Endothelial cell of umbilical vein (primary cell): ENCODE results near the gene MANF. TPM values are rescaled to one million over a fixed set of nuclear protein-coding genes. Genes with fewer than 3 reads are reported as not detected.

Experiments
- BruUV-seq: library from RNA; stranded (reverse); fragments of 400-500 nt; replicated peaks from 2 replicates; lab custom pipeline; 2021; lab: Mats Ljungman, UMichigan
- CTCF ChIA-PET: fragments of 300-600, 350-600 bp; sonication (Branson Sonifier 250); formaldehyde crosslinking; loops from one replicate; lab custom pipeline; 2021; ENCODE audit warnings: antibody characterized with exemption, inconsistent platforms; lab: Charles Lee
- POLR2A ChIA-PET: fragments of 300-600, 350-600 bp; sonication (Branson Sonifier 250); formaldehyde crosslinking; loops from one replicate; lab custom pipeline; 2021; ENCODE audit warnings: antibody characterized with exemption, inconsistent platforms; lab: Charles Lee
- DNase-seq: peaks from one replicate; pipeline ENCODE4 v3.0.0-alpha.2; 2011; ENCODE audit warnings: low read depth, low spot score
- FAIRE-seq: peaks from 2 replicates; lab custom pipeline; 2011; peaks lifted over from hg19 to GRCh38; lab: Jason Lieb, UNC
- H2AFZ ChIP-seq: 2 replicates; pipeline ENCODE4 v1.6.0; 2012; ENCODE audit warnings: low read depth, low read length, control low read depth, inconsistent platforms
- H3K27ac ChIP-seq: 2 replicates; pipeline ENCODE4 v1.5.1; 2011; ENCODE audit warnings: low read depth, mild to moderate bottlenecking, control low read depth, low read length, moderate library complexity; ENCODE audit not compliant: insufficient read depth
- H3K27me3 ChIP-seq, 2 experiments: 2 replicates each; pipeline versions ENCODE4 v1.6.0 to v1.6.1; 2011; ENCODE audit warnings: low read length in 2 of 2, mixed read lengths in 1 of 2; ENCODE audit not compliant: control insufficient read depth in 2 of 2, insufficient read depth in 2 of 2
- H3K36me3 ChIP-seq, 2 experiments: 2 replicates in 1 of 2; 3 replicates in 1 of 2; pipeline ENCODE4 v1.5.1; 2011; ENCODE audit warnings: low read length in 2 of 2, mild to moderate bottlenecking in 1 of 2, moderate library complexity in 1 of 2; ENCODE audit not compliant: control insufficient read depth in 2 of 2, insufficient read depth in 2 of 2; ENCODE audit errors: extremely low read depth in 1 of 2
- H3K4me1 ChIP-seq: 3 replicates; pipeline ENCODE4 v1.5.1; 2011; ENCODE audit warnings: mild to moderate bottlenecking, low read length; ENCODE audit not compliant: control insufficient read depth, insufficient read depth; ENCODE audit errors: extremely low read depth
- H3K4me2 ChIP-seq: 2 replicates; pipeline ENCODE4 v1.6.1; 2011; ENCODE audit warnings: low read length, control low read depth, mixed read lengths; ENCODE audit not compliant: insufficient read depth
- H3K4me3 ChIP-seq, 3 experiments: fragments of 200-600 bp in 1 of 3; sonication (generic), shearing (Covaris generic) in 1 of 3; replicated peaks in 1 of 3; 2 replicates each; pipeline ENCODE4 v1.5.1; 2011 to 2016; ENCODE audit warnings: control low read depth in 3 of 3, low read length in 3 of 3, mild to moderate bottlenecking in 2 of 3, inconsistent platforms in 1 of 3, low read depth in 1 of 3, moderate library complexity in 1 of 3; ENCODE audit not compliant: insufficient read depth in 1 of 3
- H3K79me2 ChIP-seq: 2 replicates; pipeline ENCODE4 v1.6.0; 2012; ENCODE audit warnings: low read length, inconsistent platforms; ENCODE audit not compliant: control insufficient read depth, insufficient read depth
- H3K9ac ChIP-seq: replicated peaks from 2 replicates; pipeline ENCODE3; 2011; ENCODE audit warnings: low read length, control low read depth; ENCODE audit not compliant: insufficient read depth; ENCODE audit errors: extremely low read depth
- H3K9me1 ChIP-seq: replicated peaks from 3 replicates; pipeline ENCODE4 v1.6.0; 2011; ENCODE audit warnings: mild to moderate bottlenecking, low read length; ENCODE audit not compliant: control insufficient read depth, insufficient read depth; ENCODE audit errors: extremely low read depth
- H3K9me3 ChIP-seq: replicated peaks from 2 replicates; pipeline ENCODE4 v1.5.1; 2012; ENCODE audit warnings: low read length, inconsistent platforms; ENCODE audit not compliant: control insufficient read depth, insufficient read depth
- H4K20me1 ChIP-seq: replicated peaks from 2 replicates; pipeline ENCODE3; 2011; ENCODE audit warnings: mild to moderate bottlenecking, low read length; ENCODE audit not compliant: control insufficient read depth, insufficient read depth; ENCODE audit errors: extremely low read depth
- EZH2 ChIP-seq: IDR thresholded peaks from 2 replicates; pipeline ENCODE4 v1.6.1; 2012; ENCODE audit warnings: borderline replicate concordance, low read depth, mild to moderate bottlenecking, moderate library complexity, low read length, inconsistent platforms; ENCODE audit not compliant: severe bottlenecking
- FOS ChIP-seq: IDR thresholded peaks from 2 replicates; pipeline ENCODE4 v1.6.1; 2011; ENCODE audit warnings: mild to moderate bottlenecking, low read length, moderate library complexity, borderline replicate concordance; ENCODE audit not compliant: insufficient read depth
- GATA2 ChIP-seq: IDR thresholded peaks from 2 replicates; pipeline ENCODE4 v1.7.0; 2011; ENCODE audit warnings: low read depth, mild to moderate bottlenecking, moderate library complexity, mixed read lengths, low read length; ENCODE audit not compliant: insufficient read length, insufficient read depth
- JUN ChIP-seq: IDR thresholded peaks from 2 replicates; pipeline ENCODE4 v1.6.1; 2011; ENCODE audit warnings: borderline replicate concordance, low read depth; ENCODE audit not compliant: insufficient read length, insufficient read depth
- MYC ChIP-seq: IDR thresholded peaks from one replicate; pipeline ENCODE4 v1.6.1; 2011; ENCODE audit warnings: mild to moderate bottlenecking, low read depth, low read length
- POLR2A ChIP-seq: IDR thresholded peaks from 2 replicates; pipeline ENCODE4 v1.6.1; 2012; ENCODE audit warnings: low read depth, mild to moderate bottlenecking, control low read depth, low read length
- POLR2AphosphoS5 ChIP-seq: IDR thresholded peaks from 2 replicates; pipeline ENCODE4 v1.6.1; 2012; ENCODE audit warnings: low read depth, mild to moderate bottlenecking, control low read depth, low read length, moderate library complexity; ENCODE audit not compliant: insufficient read depth
- dilution Hi-C: fragments of 300-500 bp; cut with MboI; formaldehyde crosslinking; loops from one replicate; pipeline ENCODE4 v1.15.0; 2019; ENCODE audit warnings: low sequenced_read_pairs; ENCODE audit not compliant: extremely low pct_ligation_motif_present
- intact Hi-C: fragments of 100-400 bp; cut with micrococcal nuclease; formaldehyde crosslinking; loops from one replicate; pipeline ENCODE4 v1.10.0; 2022
- polyA plus RNA-seq, 4 experiments: library from polyadenylated mRNA; depleted of rRNA in 3 of 4; stranded (reverse) in 3 of 4; unstranded in 1 of 4; fragments of >200 nt; gene quantifications; 2 replicates each; pipeline versions ENCODE4 v1.2.1 to v1.2.3, GENCODE V29; 2011 to 2012; ENCODE audit warnings: missing spikeins in 1 of 4
- total RNA-seq: library from RNA; stranded (reverse); gene quantifications from 2 replicates; pipeline ENCODE4 v1.2.3, GENCODE V29; 2021
- TF ChIP-seq, protein P1 (sequence below), 2 donors: IDR thresholded peaks; 1 replicate in 1 of 2; 2 replicates in 1 of 2; pipeline ENCODE4 v1.5.1; 2011; ENCODE audit warnings: low read length in 2 of 2, mild to moderate bottlenecking in 2 of 2, moderate library complexity in 2 of 2, control low read depth in 1 of 2, inconsistent platforms in 1 of 2, low read depth in 1 of 2; ENCODE audit not compliant: insufficient read depth in 1 of 2; ENCODE audit errors: extremely low read depth in 1 of 2
- TF ChIP-seq, protein P2 (sequence below): IDR thresholded peaks from 2 replicates; pipeline ENCODE4 v1.6.1; 2011; ENCODE audit not compliant: insufficient read depth, insufficient read length

Gene MANF
- total and polyA plus RNA-seq, 2 donors (not counting 3 experiments of a cell fraction or from before 2014, with no cell fraction given): 100 to 248 TPM

DNA sequence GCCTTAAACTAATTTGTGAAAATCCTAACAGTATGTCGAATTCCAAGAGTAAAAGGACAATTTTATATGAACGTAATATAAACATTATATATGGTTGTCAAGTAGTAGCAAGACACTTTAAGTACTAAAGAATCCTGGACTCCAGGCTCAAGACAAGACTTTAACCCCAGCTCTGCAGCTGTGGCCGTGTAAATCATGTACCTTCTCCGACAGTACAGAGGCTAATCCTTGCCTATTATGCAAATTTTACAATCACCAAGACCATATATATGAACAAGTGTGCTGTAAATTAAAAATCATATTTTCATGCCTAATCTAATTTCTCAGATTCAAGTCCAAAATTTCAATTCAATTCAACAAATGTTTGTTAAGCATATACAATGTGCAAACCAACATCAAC is 41.8 kb downstream of the MANF start:
- Histone ChIP-seq H3K4me2 (no peak overlapping the region), H3K4me1 (no peaks in the 10 kb centered on the region), H3K4me3 (no peak overlapping the region), H3K27me3 (no peaks in the 10 kb centered on the region), H3K9ac (no peak overlapping the region), H3K27ac (no peak overlapping the region), H3K36me3 (peaks cover 5 to 7% of the 10 kb centered on the region in 2 experiments), H3K9me3 (no peaks in the 10 kb centered on the region), H2AFZ (no peak overlapping the region), H3K79me2 (no peaks in the 10 kb centered on the region), H4K20me1 (no peaks in the 10 kb centered on the region), H3K9me1 (no peaks in the 10 kb centered on the region)
- no peak for TF ChIP-seq JUN
- TF ChIP-seq POLR2A: no peak
- no peak for TF ChIP-seq MYC
- TF ChIP-seq EZH2: no peak
- dilution Hi-C loops (no loop called here), intact Hi-C loops (no loop called here)
- POLR2A ChIA-PET: no interaction called here
- BruUV-seq: no TSS peak
- DNase-seq: no peak
- no peak for FAIRE-seq
- CTCF ChIA-PET: interaction anchor here (1.0 to 2.0 kb wide), 4 partner anchors 11 to 284 kb away, joined by 3 to 6 read pairs (median 4); no protein-coding TSS in a partner anchor

DNA sequence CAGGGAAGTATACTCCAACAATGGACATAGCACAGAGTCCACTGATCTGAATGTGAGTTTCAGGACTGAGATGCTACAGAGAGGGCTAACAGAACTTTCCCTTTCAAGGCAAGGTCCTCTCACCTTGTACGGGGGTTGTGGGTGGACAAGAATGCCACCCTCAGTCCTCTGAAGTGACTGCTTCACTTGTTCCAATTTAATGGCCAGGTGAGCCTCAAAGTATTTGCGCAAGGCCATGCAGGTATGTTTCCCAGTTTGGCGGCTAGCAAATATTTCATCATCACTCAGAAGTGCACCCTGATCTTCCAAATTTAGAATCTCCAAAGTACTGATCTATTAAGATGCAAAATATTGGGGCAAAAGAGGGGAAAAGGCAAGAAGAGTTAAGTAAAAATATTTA is 44.0 kb downstream of the MANF start:
- H3K27ac ChIP-seq: no peak overlapping the region
- H3K9ac ChIP-seq: no peak overlapping the region
- POLR2A ChIA-PET: interaction anchor here (0.7 kb wide), 1 partner anchor 44 kb away, joined by 3 read pairs; the partner anchor contains the start of gene MANF
- H4K20me1 ChIP-seq: no peaks in the 10 kb centered on the region
- CTCF ChIA-PET: no interaction called here
- H3K4me3 ChIP-seq: no peak overlapping the region
- DNase-seq: no peak
- H3K4me2 ChIP-seq: no peak overlapping the region
- H3K9me3 ChIP-seq: no peaks in the 10 kb centered on the region
- peaks cover 5 to 7% of the 10 kb centered on the region in 2 experiments for H3K36me3 ChIP-seq
- peaks cover 2% of the 10 kb centered on the region for H3K79me2 ChIP-seq
- no peaks in the 10 kb centered on the region for H3K9me1 ChIP-seq
- H3K27me3 ChIP-seq: no peaks in the 10 kb centered on the region
- TF ChIP-seq POLR2AphosphoS5 (no peak), FOS (no peak), POLR2A (no peak), MYC (no peak), EZH2 (no peak), JUN (no peak), GATA2 (no peak)
- TF ChIP-seq, protein P1, sequence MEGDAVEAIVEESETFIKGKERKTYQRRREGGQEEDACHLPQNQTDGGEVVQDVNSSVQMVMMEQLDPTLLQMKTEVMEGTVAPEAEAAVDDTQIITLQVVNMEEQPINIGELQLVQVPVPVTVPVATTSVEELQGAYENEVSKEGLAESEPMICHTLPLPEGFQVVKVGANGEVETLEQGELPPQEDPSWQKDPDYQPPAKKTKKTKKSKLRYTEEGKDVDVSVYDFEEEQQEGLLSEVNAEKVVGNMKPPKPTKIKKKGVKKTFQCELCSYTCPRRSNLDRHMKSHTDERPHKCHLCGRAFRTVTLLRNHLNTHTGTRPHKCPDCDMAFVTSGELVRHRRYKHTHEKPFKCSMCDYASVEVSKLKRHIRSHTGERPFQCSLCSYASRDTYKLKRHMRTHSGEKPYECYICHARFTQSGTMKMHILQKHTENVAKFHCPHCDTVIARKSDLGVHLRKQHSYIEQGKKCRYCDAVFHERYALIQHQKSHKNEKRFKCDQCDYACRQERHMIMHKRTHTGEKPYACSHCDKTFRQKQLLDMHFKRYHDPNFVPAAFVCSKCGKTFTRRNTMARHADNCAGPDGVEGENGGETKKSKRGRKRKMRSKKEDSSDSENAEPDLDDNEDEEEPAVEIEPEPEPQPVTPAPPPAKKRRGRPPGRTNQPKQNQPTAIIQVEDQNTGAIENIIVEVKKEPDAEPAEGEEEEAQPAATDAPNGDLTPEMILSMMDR (IDR thresholded peaks at IDR 0.05; ENCODE audit: extremely low read depth in 1 of 2, insufficient read depth in 1 of 2, low read depth in 1 of 2, low read length in 2 of 2): no peak
- TF ChIP-seq, protein P2, sequence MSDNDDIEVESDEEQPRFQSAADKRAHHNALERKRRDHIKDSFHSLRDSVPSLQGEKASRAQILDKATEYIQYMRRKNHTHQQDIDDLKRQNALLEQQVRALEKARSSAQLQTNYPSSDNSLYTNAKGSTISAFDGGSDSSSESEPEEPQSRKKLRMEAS: no peak
- BruUV-seq: no TSS peak
- no peak for FAIRE-seq
- no peak overlapping the region for H2AFZ ChIP-seq
- no peaks in the 10 kb centered on the region for H3K4me1 ChIP-seq
- dilution Hi-C loops: no loop called here
- intact Hi-C loops: no loop called here
